Measurements from ENCODE around the gene BRME1. TPM values are rescaled to one million over a fixed set of nuclear protein-coding genes. Genes with fewer than 3 reads are reported as not detected.

BRME1 gene
- total and polyA plus RNA-seq, 2 of the 13 experiments (the other 11 are each of a cell fraction or from before 2014, with no cell fraction given): 0.74 to 1.5 TPM

GRCh38 chr19:13881251-13881691, 24.6 kb downstream of the BRME1 start:
- BruUV-seq (replicated peaks): no TSS peak
- Histone ChIP-seq H3K36me3 (replicated peaks in 1 of 2; ENCODE audit: control insufficient read depth in 1 of 2, insufficient read depth in 2 of 2, low read length in 2 of 2) (no peaks in the 10 kb centered on the region), H4K20me1 (ENCODE audit: insufficient read depth, low read length) (no peaks in the 10 kb centered on the region), H3K79me2 (ENCODE audit: insufficient read depth, low read length) (no peaks in the 10 kb centered on the region), H3K4me1 (ENCODE audit: insufficient read depth, low read length) (peaks cover 48% of the 10 kb centered on the region), H3K27me3 (ENCODE audit: control insufficient read depth in 1 of 2, insufficient read depth in 2 of 2, low read length in 2 of 2) (peaks cover 1 to 17% of the 10 kb centered on the region in 2 experiments; a peak in 2 of 5 replicates), H2AFZ (ENCODE audit: low read length) (peak overlapping the region; percentile 20), H3K4me3 (replicated peaks in 1 of 3; ENCODE audit: insufficient read depth in 1 of 3, low read depth in 2 of 3, low read length in 3 of 3) (peak overlapping the region; percentile 50 to 74 (median 55); a peak in 5 of 6 replicates), H3K9ac (ENCODE audit: insufficient read depth, low read depth, low read length) (peak overlapping the region; percentile 58), H3K27ac (ENCODE audit: extremely low read length, insufficient read depth, low read length) (no peak overlapping the region), H3K4me2 (ENCODE audit: low read depth, low read length) (peak overlapping the region; percentile 95), H3K9me3 (ENCODE audit: low read length) (no peaks in the 10 kb centered on the region)
- DNase-seq (ENCODE audit: low spot score): peak; percentile 45
- ATAC-seq: peak; percentile 68
- FAIRE-seq: no peak
- POLR2A ChIA-PET: interaction anchor here (1.0 to 2.1 kb wide), 3 partner anchors 125 to 256 kb away, joined by 3 to 7 read pairs (median 5); partner anchors contain the start of genes ASF1B and RFX1
- 1% methylated on average over 12 of the region's 12 CpGs for WGBS (ENCODE audit: low lambda C conversion rate)
- CTCF ChIA-PET (ENCODE audit: low intra/inter-chr PET ratio, low total read pairs): interaction anchor here (1.0 to 5.0 kb wide), 3 partner anchors 21 to 192 kb away, joined by 3 to 79 read pairs (median 3); partner anchors contain the start of gene MISP3
- in situ Hi-C loops (cut with HindIII; ENCODE audit: extremely low pct_ligation_motif_present, low pct_unique_long_range_greater_than_20kb) (loop anchor here (5.0 to 25.0 kb wide), 3 partner anchors 71 to 531 kb away; partner anchors contain the start of genes DCAF15, DDX39A and MISP3), intact Hi-C loops (cut with micrococcal nuclease; ENCODE audit: unreplicated experiment) (loop anchor here (2.0 kb wide), 1 partner anchor 72 kb away; the partner anchor contains the start of gene DCAF15)
- TF ChIP-seq NCOA2 (CRISPR knock-in tag; IDR thresholded peaks at IDR 0.05): no peak
- TF ChIP-seq ZFY (CRISPR knock-in tag; IDR thresholded peaks at IDR 0.05): 0 out of 2 replicates have a peak, but pooled peaks have one; percentile 13
- TF ChIP-seq HINFP (CRISPR knock-in tag; IDR thresholded peaks at IDR 0.05; ENCODE audit: low read depth): no peak
- no peak for TF ChIP-seq RBFOX2 (IDR thresholded peaks at IDR 0.05; ENCODE audit: low read depth, low read length)
- no peak for TF ChIP-seq ZNF614 (CRISPR knock-in tag; IDR thresholded peaks at IDR 0.05; ENCODE audit: borderline replicate concordance)
- TF ChIP-seq GLMP (CRISPR knock-in tag; IDR thresholded peaks at IDR 0.05; ENCODE audit: borderline replicate concordance): no peak
- TF ChIP-seq HDAC1 (CRISPR knock-in tag; IDR thresholded peaks at IDR 0.05): peak; percentile 31; the same call in 1 of the 2 replicates
- TF ChIP-seq SP5 (CRISPR knock-in tag; IDR thresholded peaks at IDR 0.05; ENCODE audit: borderline replicate concordance, low read depth): peak; percentile 76
- no peak for TF ChIP-seq SP140L (CRISPR knock-in tag; IDR thresholded peaks at IDR 0.05; ENCODE audit: borderline replicate concordance)
- no peak for TF ChIP-seq RFXANK (CRISPR knock-in tag; IDR thresholded peaks at IDR 0.05)
- TF ChIP-seq ZNF281 (CRISPR knock-in tag; IDR thresholded peaks at IDR 0.05; ENCODE audit: borderline replicate concordance): no peak
- TF ChIP-seq ZBTB46 (CRISPR knock-in tag; IDR thresholded peaks at IDR 0.05; ENCODE audit: borderline replicate concordance): no peak
- TF ChIP-seq ZNF75D (CRISPR knock-in tag; IDR thresholded peaks at IDR 0.05; ENCODE audit: borderline replicate concordance): no peak
- TF ChIP-seq ZNF503 (CRISPR knock-in tag; IDR thresholded peaks at IDR 0.05): no peak
- no peak for TF ChIP-seq ZNF660 (CRISPR knock-in tag; IDR thresholded peaks at IDR 0.05; ENCODE audit: borderline replicate concordance, low read depth)
